HCT116 (cell line): ENCODE data around the gene MTHFD1L. TPM values are rescaled to one million over a fixed set of nuclear protein-coding genes. Genes with fewer than 3 reads are reported as not detected.
"Not testable (repeated sequence)": the region's sequence is repeated elsewhere in the genome, so short reads cannot be mapped to it uniquely, and the experiment has no call there.

Source experiments
- ATAC-seq: fragments of 200-7000 bp; cut with Tn5 transposase; 2 replicates; pipeline ENCODE4 v1.9.1; 2020; ENCODE audit warnings: mild to moderate bottlenecking, moderate library complexity
- BruUV-seq: library from RNA; stranded (reverse); fragments of 400-500 nt; replicated peaks from 2 replicates; lab custom pipeline; 2021; lab: Mats Ljungman, UMichigan
- CTCF ChIA-PET: fragments of 300-600 bp; sonication (Branson Sonifier 250); formaldehyde crosslinking; loops from one replicate; lab custom pipeline; 2021; ENCODE audit warnings: antibody characterized with exemption; lab: Charles Lee
- POLR2A ChIA-PET: fragments of 300-600, 350-600 bp; sonication (Branson Sonifier 250); formaldehyde crosslinking; loops from one replicate; lab custom pipeline; 2021; ENCODE audit warnings: antibody characterized with exemption; lab: Charles Lee
- RAD21 ChIA-PET, 2 experiments: fragments of 300-600 bp; sonication (Branson Sonifier 250); formaldehyde crosslinking; loops; one replicate each; lab custom pipeline; 2023; ENCODE audit warnings: low total read pairs in 2 of 2; ENCODE audit not compliant: uncharacterized antibody in 2 of 2, unreplicated experiment in 2 of 2, low non-redundant PET in 1 of 2; lab: Charles Lee
- DNase-seq: peaks from one replicate; pipeline ENCODE4 v3.0.0-alpha.2; 2010; ENCODE audit warnings: low read depth, low spot score
- H2AFZ ChIP-seq: fragments of 200-600 bp; shearing (Covaris generic), sonication (generic); 2 replicates; pipeline ENCODE4 v1.6.1; 2017; ENCODE audit warnings: low read depth, mixed run types, mixed read lengths, antibody characterized with exemption, low read length; ENCODE audit not compliant: poor library complexity, severe bottlenecking
- H3K27ac ChIP-seq: 2 replicates; pipeline ENCODE4 v1.5.1; 2012; ENCODE audit warnings: low read depth, low read length
- H3K27me3 ChIP-seq: fragments of 200-600 bp; sonication (generic); 2 replicates; pipeline ENCODE4 v1.6.1; 2016; ENCODE audit warnings: mixed run types, low read length, mixed read lengths; ENCODE audit not compliant: insufficient read depth
- H3K36me3 ChIP-seq, 2 experiments: fragments of 200-500 bp in 1 of 2; fragments of 200-600 bp in 1 of 2; sonication (Bioruptor generic) in 1 of 2; sonication (generic) in 1 of 2; 2 replicates each; pipeline versions ENCODE4 v1.5.1 to v1.6.1; 2014 to 2016; ENCODE audit warnings: low read length in 2 of 2, inconsistent platforms in 1 of 2, mixed read lengths in 1 of 2, mixed run types in 1 of 2; ENCODE audit not compliant: insufficient read depth in 2 of 2, control insufficient read depth in 1 of 2
- H3K4me1 ChIP-seq, 2 experiments: fragments of 200-600 bp in 1 of 2; sonication (generic) in 1 of 2; 2 replicates each; pipeline versions ENCODE4 v1.5.1 to v1.6.1; 2012 to 2017; ENCODE audit warnings: low read length in 2 of 2, inconsistent platforms in 1 of 2, mild to moderate bottlenecking in 1 of 2, mixed read lengths in 1 of 2, mixed run types in 1 of 2, moderate library complexity in 1 of 2; ENCODE audit not compliant: insufficient read depth in 2 of 2, control insufficient read depth in 1 of 2
- H3K4me2 ChIP-seq: fragments of 200-600 bp; sonication (generic); 2 replicates; pipeline ENCODE4 v1.6.1; 2017; ENCODE audit warnings: mixed run types, low read length, mixed read lengths
- H3K4me3 ChIP-seq, 2 experiments: fragments of 200-600 bp in 1 of 2; sonication (generic) in 1 of 2; replicated peaks in 1 of 2; 2 replicates each; pipeline ENCODE4 v1.5.1; 2011 to 2016; ENCODE audit warnings: low read length in 2 of 2, control low read depth in 1 of 2, low read depth in 1 of 2, mild to moderate bottlenecking in 1 of 2, mixed read lengths in 1 of 2, mixed run types in 1 of 2
- H3K79me2 ChIP-seq: fragments of 200-600 bp; sonication (generic); 2 replicates; pipeline ENCODE4 v1.6.1; 2017; ENCODE audit warnings: mild to moderate bottlenecking, mixed run types, low read length, moderate library complexity, mixed read lengths; ENCODE audit not compliant: insufficient read depth
- H3K9ac ChIP-seq: fragments of 200-600 bp; sonication (generic); 2 replicates; pipeline ENCODE4 v1.6.1; 2016; ENCODE audit warnings: low read length, mixed read lengths
- H3K9me2 ChIP-seq: fragments of 200-600 bp; sonication (generic), shearing (Covaris generic); 2 replicates; pipeline ENCODE4 v1.6.1; 2017; ENCODE audit warnings: mixed run types, mild to moderate bottlenecking, moderate library complexity; ENCODE audit not compliant: insufficient read depth
- H3K9me3 ChIP-seq, 2 experiments: fragments of 200-500 bp in 1 of 2; fragments of 200-600 bp in 1 of 2; sonication (Bioruptor generic) in 1 of 2; sonication (generic) in 1 of 2; 2 replicates each; pipeline ENCODE4 v1.6.1; 2014 to 2017; ENCODE audit warnings: low read length in 2 of 2, mixed read lengths in 2 of 2, inconsistent platforms in 1 of 2, low read depth in 1 of 2, mild to moderate bottlenecking in 1 of 2, mixed run types in 1 of 2, moderate library complexity in 1 of 2; ENCODE audit not compliant: control insufficient read depth in 1 of 2, insufficient read depth in 1 of 2
- H4K20me1 ChIP-seq: fragments of 200-600 bp; sonication (generic), shearing (Covaris generic); 2 replicates; pipeline ENCODE4 v1.6.1; 2017; ENCODE audit warnings: mixed run types, mild to moderate bottlenecking, moderate library complexity; ENCODE audit not compliant: insufficient read depth
- CEBPB ChIP-seq: IDR thresholded peaks from 2 replicates; pipeline ENCODE4 v1.6.1; 2012; ENCODE audit warnings: low read depth
- EGR1 ChIP-seq: IDR thresholded peaks from 2 replicates; pipeline ENCODE4 v1.6.1; 2012; ENCODE audit warnings: low read depth
- ELF1 ChIP-seq: IDR thresholded peaks from 2 replicates; pipeline ENCODE4 v1.6.1; 2012; ENCODE audit warnings: low read depth, borderline replicate concordance
- EZH2phosphoT487 ChIP-seq: fragments of 200-600 bp; IDR thresholded peaks from 2 replicates; pipeline ENCODE4 v1.6.1; 2018; ENCODE audit warnings: antibody characterized with exemption, borderline replicate concordance
- POLR2A ChIP-seq: IDR thresholded peaks from 2 replicates; pipeline ENCODE4 v1.7.0; 2011; ENCODE audit warnings: borderline replicate concordance; ENCODE audit not compliant: insufficient read depth, insufficient read length; ENCODE audit errors: extremely low read depth
- SRF ChIP-seq: IDR thresholded peaks from 2 replicates; pipeline ENCODE4 v1.6.1; 2012; ENCODE audit warnings: low read depth
- TCF7L2 ChIP-seq: IDR thresholded peaks from 2 replicates; pipeline ENCODE4 v1.7.0; 2011; ENCODE audit warnings: borderline replicate concordance, inconsistent platforms; ENCODE audit not compliant: insufficient read depth, insufficient read length; ENCODE audit errors: extremely low read depth
- YY1 ChIP-seq: IDR thresholded peaks from 2 replicates; pipeline ENCODE4 v1.6.1; 2011; ENCODE audit warnings: low read length, low read depth, moderate library complexity, mild to moderate bottlenecking; ENCODE audit not compliant: insufficient replicate concordance; ENCODE audit errors: extremely low read depth
- ZBTB33 ChIP-seq: IDR thresholded peaks from 2 replicates; pipeline ENCODE4 v1.6.1; 2011; ENCODE audit warnings: mild to moderate bottlenecking, low read length, moderate library complexity; ENCODE audit not compliant: insufficient replicate concordance; ENCODE audit errors: extremely low read depth
- ZFX ChIP-seq: fragments of 450-650 bp; IDR thresholded peaks from 2 replicates; pipeline ENCODE4 v1.6.1; 2017
- ZNF274 ChIP-seq: fragments of 200-500 bp; sonication (Bioruptor generic); IDR thresholded peaks from 2 replicates; pipeline ENCODE4 v1.6.1; 2014; ENCODE audit warnings: mild to moderate bottlenecking, low read depth, low read length, inconsistent platforms
- intact Hi-C: fragments of 100-400 bp; cut with micrococcal nuclease; formaldehyde crosslinking; loops from 2 replicates; pipeline ENCODE4 v1.10.0; 2022
- total RNA-seq: library from RNA; stranded (reverse); gene quantifications from one replicate; pipeline ENCODE4 v1.2.1, GENCODE V29; 2021; ENCODE audit not compliant: unreplicated experiment
- TF ChIP-seq, protein P1 (sequence below): IDR thresholded peaks from 2 replicates; pipeline ENCODE4 v1.6.1; 2012
- TF ChIP-seq, protein P2 (sequence below), 3 experiments: fragments of 200-600 bp in 1 of 3; sonication (generic) in 1 of 3; IDR thresholded peaks in 2 of 3; conservative IDR thresholded peaks in 1 of 3; 2 replicates each; pipeline ENCODE4 v1.5.1; 2012 to 2017; ENCODE audit warnings: low read depth in 2 of 3, low read length in 2 of 3, antibody characterized with exemption in 1 of 3, borderline replicate concordance in 1 of 3, control low read depth in 1 of 3, mild to moderate bottlenecking in 1 of 3, mixed read lengths in 1 of 3, mixed run types in 1 of 3, moderate library complexity in 1 of 3; ENCODE audit not compliant: insufficient read depth in 1 of 3

Gene MTHFD1L
- total RNA-seq, 1 experiment from 2014 or later: 127 TPM

DNA sequence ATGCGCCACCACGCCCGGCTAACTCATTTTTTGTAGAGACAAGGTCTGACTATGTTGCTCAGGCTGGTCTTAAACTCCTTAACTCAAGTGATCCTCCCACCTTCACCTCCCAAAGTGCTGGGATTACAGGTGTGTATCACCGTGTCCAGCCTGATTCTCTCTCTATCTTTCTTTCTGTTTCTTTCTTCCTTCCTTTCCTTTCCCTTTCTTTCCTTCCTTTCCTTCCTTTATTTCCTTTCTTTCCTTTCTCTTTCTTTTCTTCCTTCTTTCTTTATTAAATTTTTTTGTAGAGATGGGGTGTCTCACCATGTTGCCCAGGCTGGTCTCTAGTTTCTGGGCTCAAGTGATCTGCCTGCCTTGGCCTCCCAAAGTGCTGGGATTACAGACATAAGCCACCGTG, 38.7 kb upstream of the MTHFD1L start:
- ChIA-PET POLR2A (no interaction called here), CTCF (interaction anchor here (1.2 kb wide), 1 partner anchor 9 kb away, joined by 3 read pairs; no protein-coding TSS in a partner anchor), RAD21 (no interaction called here)
- H3K9me3 ChIP-seq: no peaks in the 10 kb centered on the region
- intact Hi-C loops: no loop called here
- no TSS peak for BruUV-seq
- no peaks in the 10 kb centered on the region for H3K4me1 ChIP-seq
- H3K27ac ChIP-seq: no peak overlapping the region
- H3K9me2 ChIP-seq: no peaks in the 10 kb centered on the region
- no peaks in the 10 kb centered on the region for H3K79me2 ChIP-seq
- TF ChIP-seq ZNF274 (no peak), ZBTB33 (no peak), ZFX (no peak), POLR2A (no peak), EZH2phosphoT487 (no peak), EGR1 (no peak), SRF (no peak), TCF7L2 (no peak), YY1 (no peak), CEBPB (no peak), ELF1 (no peak)
- TF ChIP-seq, protein P1, sequence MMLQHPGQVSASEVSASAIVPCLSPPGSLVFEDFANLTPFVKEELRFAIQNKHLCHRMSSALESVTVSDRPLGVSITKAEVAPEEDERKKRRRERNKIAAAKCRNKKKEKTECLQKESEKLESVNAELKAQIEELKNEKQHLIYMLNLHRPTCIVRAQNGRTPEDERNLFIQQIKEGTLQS: no peak
- TF ChIP-seq, protein P2, sequence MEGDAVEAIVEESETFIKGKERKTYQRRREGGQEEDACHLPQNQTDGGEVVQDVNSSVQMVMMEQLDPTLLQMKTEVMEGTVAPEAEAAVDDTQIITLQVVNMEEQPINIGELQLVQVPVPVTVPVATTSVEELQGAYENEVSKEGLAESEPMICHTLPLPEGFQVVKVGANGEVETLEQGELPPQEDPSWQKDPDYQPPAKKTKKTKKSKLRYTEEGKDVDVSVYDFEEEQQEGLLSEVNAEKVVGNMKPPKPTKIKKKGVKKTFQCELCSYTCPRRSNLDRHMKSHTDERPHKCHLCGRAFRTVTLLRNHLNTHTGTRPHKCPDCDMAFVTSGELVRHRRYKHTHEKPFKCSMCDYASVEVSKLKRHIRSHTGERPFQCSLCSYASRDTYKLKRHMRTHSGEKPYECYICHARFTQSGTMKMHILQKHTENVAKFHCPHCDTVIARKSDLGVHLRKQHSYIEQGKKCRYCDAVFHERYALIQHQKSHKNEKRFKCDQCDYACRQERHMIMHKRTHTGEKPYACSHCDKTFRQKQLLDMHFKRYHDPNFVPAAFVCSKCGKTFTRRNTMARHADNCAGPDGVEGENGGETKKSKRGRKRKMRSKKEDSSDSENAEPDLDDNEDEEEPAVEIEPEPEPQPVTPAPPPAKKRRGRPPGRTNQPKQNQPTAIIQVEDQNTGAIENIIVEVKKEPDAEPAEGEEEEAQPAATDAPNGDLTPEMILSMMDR (IDR thresholded peaks at IDR 0.05 in 2 of 3, conservative IDR thresholded peaks at IDR 0.05 in 1 of 3; ENCODE audit: borderline replicate concordance in 1 of 3, insufficient read depth in 1 of 3, low read depth in 2 of 3, low read length in 2 of 3): no peak
- no peaks in the 10 kb centered on the region for H3K27me3 ChIP-seq
- no peaks in the 10 kb centered on the region for H3K36me3 ChIP-seq
- ATAC-seq (no peak), DNase-seq (no peak)
- H3K4me2 ChIP-seq: no peak overlapping the region
- no peak overlapping the region for H2AFZ ChIP-seq
- no peak overlapping the region for H3K9ac ChIP-seq
- H3K4me3 ChIP-seq: no peak overlapping the region
- no peaks in the 10 kb centered on the region for H4K20me1 ChIP-seq

DNA sequence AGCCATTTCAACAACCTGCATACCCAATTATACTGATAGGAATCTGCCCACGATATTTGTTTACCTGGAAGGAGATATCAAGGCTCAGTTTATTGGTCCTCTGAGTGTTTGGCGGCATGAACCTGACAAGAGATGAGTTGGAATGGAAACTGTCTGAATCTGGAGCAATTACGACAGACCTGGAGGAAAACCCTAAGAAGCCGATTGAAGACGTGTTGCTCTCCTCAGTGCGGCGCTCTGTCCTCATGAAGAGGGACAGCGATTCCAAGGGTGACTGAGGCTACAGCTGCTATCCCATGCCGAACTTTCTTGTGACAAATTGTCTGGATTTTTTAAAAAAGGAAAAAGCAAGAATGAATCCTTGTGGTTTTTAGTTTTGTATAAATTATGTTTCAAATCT, 37.4 kb upstream of the MTHFD1L start:
- H3K79me2 ChIP-seq, POLR2A ChIA-PET, H3K36me3 ChIP-seq, CTCF ChIA-PET, H2AFZ ChIP-seq, H3K9ac ChIP-seq, intact Hi-C loops, H3K4me2 ChIP-seq, H3K9me2 ChIP-seq, H3K4me3 ChIP-seq, H3K4me1 ChIP-seq, H4K20me1 ChIP-seq, BruUV-seq, H3K27ac ChIP-seq, H3K27me3 ChIP-seq, ATAC-seq, DNase-seq, H3K9me3 ChIP-seq, RAD21 ChIA-PET: not testable (repeated sequence)
